Panc1 (cell line): ENCODE data around the gene SLU7. TPM values are rescaled to one million over a fixed set of nuclear protein-coding genes. Genes with fewer than 3 reads are reported as not detected.
A peak's percentile ranks its signal among the peaks of the same experiment; 100 is the strongest.

Source experiments
- ATAC-seq: fragments of 200-7000 bp; cut with Tn5 transposase; 2 replicates; pipeline ENCODE4 v1.9.1; 2020; ENCODE audit warnings: mild to moderate bottlenecking, moderate library complexity
- BruUV-seq: library from RNA; stranded (reverse); fragments of 400-500 nt; replicated peaks from 2 replicates; lab custom pipeline; 2021; lab: Mats Ljungman, UMichigan
- CTCF ChIA-PET: fragments of 300-600 bp; sonication (Branson Sonifier 250); formaldehyde crosslinking; loops from one replicate; lab custom pipeline; 2022; ENCODE audit warnings: antibody characterized with exemption; lab: Charles Lee
- POLR2A ChIA-PET: fragments of 300-600 bp; sonication (Branson Sonifier 250); formaldehyde crosslinking; loops from one replicate; lab custom pipeline; 2022; ENCODE audit warnings: antibody characterized with exemption; lab: Charles Lee
- DNase-seq: peaks from one replicate; pipeline ENCODE4 v3.0.0-alpha.2; 2010; ENCODE audit warnings: low read depth, low spot score
- H3K27ac ChIP-seq: 2 replicates; pipeline ENCODE4 v1.5.1; 2011; ENCODE audit warnings: mild to moderate bottlenecking, low read length, inconsistent platforms
- H3K27me3 ChIP-seq: fragments of 200-500 bp; sonication (Bioruptor generic); 2 replicates; pipeline ENCODE4 v1.6.0; 2014; ENCODE audit warnings: low read length, inconsistent platforms; ENCODE audit not compliant: control insufficient read depth, insufficient read depth
- H3K36me3 ChIP-seq: fragments of 200-500 bp; sonication (Bioruptor generic); 2 replicates; pipeline ENCODE4 v1.5.1; 2014; ENCODE audit warnings: inconsistent platforms, mild to moderate bottlenecking, low read length, moderate library complexity; ENCODE audit not compliant: control insufficient read depth, insufficient read depth
- H3K4me1 ChIP-seq: 2 replicates; pipeline ENCODE4 v1.5.1; 2011; ENCODE audit warnings: inconsistent platforms, mild to moderate bottlenecking, low read length, moderate library complexity; ENCODE audit not compliant: control insufficient read depth, insufficient read depth
- H3K4me3 ChIP-seq, 2 experiments: 2 replicates each; pipeline ENCODE4 v1.5.1; 2011 to 2012; ENCODE audit warnings: low read depth in 2 of 2, low read length in 2 of 2, mild to moderate bottlenecking in 2 of 2, inconsistent platforms in 1 of 2, moderate library complexity in 1 of 2
- H3K9me3 ChIP-seq: fragments of 200-500 bp; sonication (Bioruptor generic); 2 replicates; pipeline ENCODE4 v1.5.1; 2014; ENCODE audit warnings: low read depth, mild to moderate bottlenecking, inconsistent platforms, low read length, moderate library complexity; ENCODE audit not compliant: control insufficient read depth, insufficient read depth
- CTCF ChIP-seq: fragments of 450-650 bp; IDR thresholded peaks from 2 replicates; pipeline ENCODE4 v1.5.1; 2017; ENCODE audit warnings: mild to moderate bottlenecking
- POLR2AphosphoS5 ChIP-seq: IDR thresholded peaks from 2 replicates; pipeline ENCODE4 v1.6.1; 2012; ENCODE audit warnings: mild to moderate bottlenecking, low read depth, low read length, moderate library complexity
- REST ChIP-seq, 2 experiments: IDR thresholded peaks; 2 replicates each; pipeline ENCODE4 v1.6.1; 2011 to 2012; ENCODE audit warnings: low read depth in 2 of 2, control low read depth in 1 of 2, low read length in 1 of 2, mild to moderate bottlenecking in 1 of 2, moderate library complexity in 1 of 2; ENCODE audit not compliant: insufficient read depth in 1 of 2
- SIN3A ChIP-seq: IDR thresholded peaks from 2 replicates; pipeline ENCODE4 v1.6.1; 2012; ENCODE audit warnings: low read depth, mild to moderate bottlenecking, low read length, moderate library complexity, borderline replicate concordance; ENCODE audit not compliant: insufficient read depth
- TCF7L2 ChIP-seq: IDR thresholded peaks from 2 replicates; pipeline ENCODE4 v1.6.1; 2011; ENCODE audit warnings: mild to moderate bottlenecking, low read depth, low read length, inconsistent platforms
- in situ Hi-C: cut with HindIII; loops from 2 replicates; pipeline ENCODE4 v1.10.0; 2016; ENCODE audit warnings: low sequenced_read_pairs, low pct_unique_long_range_greater_than_20kb
- intact Hi-C: fragments of 100-400 bp; cut with micrococcal nuclease; formaldehyde crosslinking; loops from one replicate; pipeline ENCODE4 v1.10.0; 2022; ENCODE audit not compliant: unreplicated experiment
- total RNA-seq: library from RNA; stranded (reverse); gene quantifications from one replicate; pipeline ENCODE4 v1.2.1, GENCODE V29; 2021; ENCODE audit not compliant: unreplicated experiment

The SLU7 gene
- total RNA-seq, 1 experiment from 2014 or later = 45.7 TPM

GRCh38 chr5:160463740-160464465, 45.0 kb upstream of the SLU7 start:
- Histone ChIP-seq H3K4me3 (no peak overlapping the region), H3K27me3 (no peaks in the 10 kb centered on the region), H3K9me3 (no peaks in the 10 kb centered on the region), H3K4me1 (peaks cover 32% of the 10 kb centered on the region), H3K27ac (peak overlapping the region; percentile 23; the same call in 1 of the 2 replicates), H3K36me3 (no peaks in the 10 kb centered on the region)
- CTCF ChIA-PET = interaction anchor here (0.8 kb wide), 1 partner anchor 25 kb away, joined by 3 read pairs; no protein-coding TSS in a partner anchor
- in situ Hi-C loops = no loop called here
- intact Hi-C loops = no loop called here
- ATAC-seq (peak; percentile 19; the same call in 1 of the 2 replicates), DNase-seq (peak; percentile 78)
- no TSS peak for BruUV-seq
- POLR2A ChIA-PET = no interaction called here
- TF ChIP-seq SIN3A = no peak
- no peak for TF ChIP-seq POLR2AphosphoS5
- TF ChIP-seq TCF7L2 = no peak
- no peak for TF ChIP-seq REST (IDR thresholded peaks at IDR 0.05; ENCODE audit: insufficient read depth in 1 of 2, low read depth in 2 of 2, low read length in 1 of 2)
- no peak for TF ChIP-seq CTCF

GRCh38 chr5:160463227-160463626, 44.3 kb upstream of the SLU7 start:
- H3K4me3 ChIP-seq = no peak overlapping the region

More at GRCh38 chr5:160463227-160463626, 44.3 kb upstream of the SLU7 start:
- Histone ChIP-seq H3K27ac (no peak overlapping the region), H3K4me1 (peaks cover 26% of the 10 kb centered on the region), H3K27me3 (no peaks in the 10 kb centered on the region), H3K9me3 (no peaks in the 10 kb centered on the region), H3K36me3 (no peaks in the 10 kb centered on the region)
- no peak for DNase-seq
- POLR2A ChIA-PET = no interaction called here
- no peak for ATAC-seq
- no TSS peak for BruUV-seq
- no peak for TF ChIP-seq SIN3A
- TF ChIP-seq POLR2AphosphoS5 = no peak
- no peak for TF ChIP-seq CTCF
- TF ChIP-seq TCF7L2 = no peak
- TF ChIP-seq REST (IDR thresholded peaks at IDR 0.05; ENCODE audit: insufficient read depth in 1 of 2, low read depth in 2 of 2, low read length in 1 of 2) = no peak
- intact Hi-C loops = no loop called here
- CTCF ChIA-PET = interaction anchor here (0.8 kb wide), 1 partner anchor 24 kb away, joined by 3 read pairs; no protein-coding TSS in a partner anchor
- in situ Hi-C loops = no loop called here
